Epithelial cell of proximal tubule (primary cell): ENCODE results near the gene GABARAP. TPM values are rescaled to one million over a fixed set of nuclear protein-coding genes. Genes with fewer than 3 reads are reported as not detected.
"Not testable (repeated sequence)": the region's sequence is repeated elsewhere in the genome, so short reads cannot be mapped to it uniquely, and the experiment has no call there.

Source experiments
- DNase-seq: peaks from one replicate; pipeline ENCODE4 v3.0.0-alpha.2; 2011; ENCODE audit warnings: low read depth
- H3K4me3 ChIP-seq: 2 replicates; pipeline ENCODE4 v1.5.1; 2011; ENCODE audit warnings: low read depth, mild to moderate bottlenecking, low read length
- total RNA-seq: library from RNA; depleted of rRNA; stranded (reverse); fragments of >200 nt; gene quantifications from 2 replicates; pipeline ENCODE4 v1.2.3, GENCODE V29; 2015
- TF ChIP-seq, protein P1 (sequence below): conservative IDR thresholded peaks from 2 replicates; pipeline ENCODE4 v1.5.1; 2012; ENCODE audit warnings: low read depth, mild to moderate bottlenecking, low read length

Gene GABARAP
- total RNA-seq, 1 donor from 2014 or later = 570 TPM

DNA sequence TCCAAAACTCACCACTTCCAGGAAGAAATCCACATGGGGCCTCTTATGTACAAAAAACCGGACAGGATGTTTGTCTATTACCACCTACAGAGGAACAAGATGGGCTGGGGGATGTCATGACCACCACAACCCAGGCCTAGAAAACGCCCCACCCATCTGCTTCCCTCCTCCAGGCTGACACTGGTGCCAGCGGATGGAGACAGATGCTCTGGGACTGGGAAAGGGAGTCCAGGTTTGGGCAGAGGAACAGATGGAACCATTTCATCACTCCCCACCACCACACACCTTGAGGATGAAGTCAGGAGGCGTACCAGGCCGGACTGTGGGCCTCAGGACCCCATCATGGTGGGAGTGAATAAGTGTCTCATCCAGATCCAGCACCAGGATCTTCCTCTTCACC is 4.5 kb upstream of the GABARAP start:
- no peak overlapping the region for H3K4me3 ChIP-seq
- no peak for DNase-seq
- TF ChIP-seq, protein P1, sequence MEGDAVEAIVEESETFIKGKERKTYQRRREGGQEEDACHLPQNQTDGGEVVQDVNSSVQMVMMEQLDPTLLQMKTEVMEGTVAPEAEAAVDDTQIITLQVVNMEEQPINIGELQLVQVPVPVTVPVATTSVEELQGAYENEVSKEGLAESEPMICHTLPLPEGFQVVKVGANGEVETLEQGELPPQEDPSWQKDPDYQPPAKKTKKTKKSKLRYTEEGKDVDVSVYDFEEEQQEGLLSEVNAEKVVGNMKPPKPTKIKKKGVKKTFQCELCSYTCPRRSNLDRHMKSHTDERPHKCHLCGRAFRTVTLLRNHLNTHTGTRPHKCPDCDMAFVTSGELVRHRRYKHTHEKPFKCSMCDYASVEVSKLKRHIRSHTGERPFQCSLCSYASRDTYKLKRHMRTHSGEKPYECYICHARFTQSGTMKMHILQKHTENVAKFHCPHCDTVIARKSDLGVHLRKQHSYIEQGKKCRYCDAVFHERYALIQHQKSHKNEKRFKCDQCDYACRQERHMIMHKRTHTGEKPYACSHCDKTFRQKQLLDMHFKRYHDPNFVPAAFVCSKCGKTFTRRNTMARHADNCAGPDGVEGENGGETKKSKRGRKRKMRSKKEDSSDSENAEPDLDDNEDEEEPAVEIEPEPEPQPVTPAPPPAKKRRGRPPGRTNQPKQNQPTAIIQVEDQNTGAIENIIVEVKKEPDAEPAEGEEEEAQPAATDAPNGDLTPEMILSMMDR = no peak

DNA sequence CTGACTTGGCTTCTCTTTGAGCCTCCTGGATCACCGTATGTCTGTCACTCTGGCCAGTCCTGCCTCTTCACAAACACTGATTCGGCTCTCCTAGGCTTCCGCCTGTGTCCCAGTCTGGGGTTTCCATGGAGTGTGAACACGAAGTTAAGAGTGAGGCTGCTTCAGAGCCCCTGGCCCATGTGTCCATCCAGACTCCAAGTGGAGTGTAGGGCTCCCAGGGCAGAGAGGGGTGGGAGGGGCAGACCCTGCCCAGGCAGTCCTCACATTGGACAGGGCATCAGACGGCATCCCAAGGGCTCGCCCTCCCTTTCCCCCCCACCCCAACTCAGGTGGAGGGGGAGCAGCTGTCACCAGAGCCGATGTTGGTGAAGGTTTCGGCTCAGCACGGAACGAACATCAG is 1.6 kb upstream of the GABARAP start:
- H3K4me3 ChIP-seq, DNase-seq: not testable (repeated sequence)

DNA sequence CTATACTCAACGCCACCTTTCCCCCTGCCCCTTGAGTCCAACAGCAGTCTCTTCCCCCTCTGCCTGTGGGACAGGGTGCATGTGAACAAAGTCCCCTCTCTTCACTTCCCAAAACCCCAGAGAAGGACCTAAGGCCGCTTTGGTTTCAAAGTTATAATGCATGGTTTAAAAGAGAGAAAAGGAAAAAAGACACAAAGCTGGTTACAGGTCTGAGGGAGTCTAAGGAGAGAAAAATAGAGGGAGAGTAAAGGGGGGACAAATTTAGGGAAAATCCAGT is 1.1 kb upstream of the GABARAP start:
- H3K4me3 ChIP-seq = peak overlapping the region; percentile 82
- DNase-seq = no peak
- TF ChIP-seq, protein P1 = no peak

DNA sequence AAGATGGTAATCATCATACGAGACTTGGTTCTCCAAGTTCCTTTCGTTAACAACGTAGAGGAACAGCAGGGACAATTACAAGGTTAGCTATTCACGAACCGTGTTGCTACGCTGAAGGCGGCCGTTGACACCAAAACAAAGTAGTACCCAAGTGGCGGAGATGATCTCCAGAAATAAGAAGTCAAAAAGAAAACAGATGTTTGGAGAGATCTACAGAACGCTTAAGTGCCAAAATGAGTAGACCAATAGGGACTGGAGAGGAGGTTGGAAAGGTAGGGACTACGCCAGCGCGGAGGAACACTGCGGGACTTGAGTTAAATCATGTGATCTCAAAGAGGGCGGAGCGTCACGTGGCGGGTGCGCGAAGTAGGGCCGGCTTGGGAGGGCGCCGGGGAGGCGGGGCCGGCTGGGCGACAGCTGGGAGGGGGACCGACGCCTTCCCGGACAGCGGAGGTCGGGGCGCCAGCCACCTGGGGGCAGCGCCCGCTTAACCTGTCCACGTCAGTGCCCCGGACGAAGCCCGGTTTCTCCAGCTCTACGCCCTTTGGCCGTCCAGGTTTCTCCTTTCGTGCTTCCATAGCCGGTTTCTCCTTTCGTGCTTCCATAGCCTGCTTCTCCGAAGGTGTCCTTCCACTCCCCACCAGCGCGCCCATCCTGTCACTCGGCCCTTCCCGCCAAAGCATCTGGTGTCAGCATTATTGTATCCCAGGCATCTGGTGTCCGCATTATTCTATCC is 636 bp upstream of the GABARAP start:
- TF ChIP-seq, protein P1 = no peak
- peak; percentile 91 for DNase-seq

DNA sequence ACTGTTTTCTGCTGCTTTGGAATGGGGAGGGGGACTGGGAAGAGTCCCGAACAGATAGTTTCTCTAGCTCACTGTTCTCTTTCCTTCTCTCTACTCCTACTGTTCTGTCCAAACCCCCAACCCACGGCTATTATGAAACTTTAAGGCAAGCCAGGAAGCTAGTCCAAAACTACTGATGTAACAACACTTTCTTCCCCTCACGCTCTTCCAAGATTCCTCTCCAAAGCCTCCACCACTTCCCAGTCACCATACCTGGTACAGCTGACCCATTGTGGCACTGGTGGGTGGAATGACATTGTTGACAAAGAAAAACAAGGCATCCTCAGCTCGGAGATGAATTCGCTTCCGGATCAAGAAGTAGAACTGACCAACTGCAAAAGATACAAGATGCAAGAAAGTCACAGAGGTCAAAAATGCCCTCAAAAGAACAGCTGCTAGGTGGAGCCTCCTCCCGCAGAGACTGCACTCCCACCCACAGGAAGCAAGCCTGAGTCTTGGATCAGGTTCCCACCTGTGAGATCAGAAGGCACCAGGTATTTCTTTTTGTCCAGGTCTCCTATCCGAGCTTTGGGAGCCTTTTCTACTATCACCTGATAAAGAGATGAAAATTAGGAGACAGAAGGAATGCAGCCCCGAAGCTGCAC is 1.0 kb downstream of the GABARAP start:
- TF ChIP-seq, protein P1 = no peak
- no peak for DNase-seq
- H3K4me3 ChIP-seq = peak overlapping the region; percentile 82

More for the DNA sequence above, 636 bp upstream of the GABARAP start:
- peak overlapping the region; percentile 82 for H3K4me3 ChIP-seq

DNA sequence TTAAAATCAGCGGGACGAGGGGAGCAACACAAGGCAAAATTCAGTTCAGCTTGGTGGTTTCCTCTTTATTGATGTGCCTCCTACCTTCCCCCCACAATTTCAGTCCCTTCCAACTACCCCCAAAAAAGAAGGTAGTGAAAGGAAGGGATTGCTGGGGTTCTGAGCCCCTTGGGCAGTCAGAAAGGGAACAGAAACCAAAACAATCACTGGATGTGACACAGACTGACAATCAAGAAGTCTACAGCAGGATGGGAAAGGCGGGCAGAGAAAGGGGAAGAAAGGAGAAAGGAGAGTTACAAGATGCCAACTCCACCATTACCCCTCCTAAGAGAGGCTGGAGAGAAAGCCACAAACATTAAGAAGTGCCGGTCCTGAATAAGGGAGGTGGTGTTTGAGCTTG is 1.9 kb downstream of the GABARAP start:
- TF ChIP-seq, protein P1 = no peak
- peak overlapping the region; percentile 82 for H3K4me3 ChIP-seq
- DNase-seq = no peak

DNA sequence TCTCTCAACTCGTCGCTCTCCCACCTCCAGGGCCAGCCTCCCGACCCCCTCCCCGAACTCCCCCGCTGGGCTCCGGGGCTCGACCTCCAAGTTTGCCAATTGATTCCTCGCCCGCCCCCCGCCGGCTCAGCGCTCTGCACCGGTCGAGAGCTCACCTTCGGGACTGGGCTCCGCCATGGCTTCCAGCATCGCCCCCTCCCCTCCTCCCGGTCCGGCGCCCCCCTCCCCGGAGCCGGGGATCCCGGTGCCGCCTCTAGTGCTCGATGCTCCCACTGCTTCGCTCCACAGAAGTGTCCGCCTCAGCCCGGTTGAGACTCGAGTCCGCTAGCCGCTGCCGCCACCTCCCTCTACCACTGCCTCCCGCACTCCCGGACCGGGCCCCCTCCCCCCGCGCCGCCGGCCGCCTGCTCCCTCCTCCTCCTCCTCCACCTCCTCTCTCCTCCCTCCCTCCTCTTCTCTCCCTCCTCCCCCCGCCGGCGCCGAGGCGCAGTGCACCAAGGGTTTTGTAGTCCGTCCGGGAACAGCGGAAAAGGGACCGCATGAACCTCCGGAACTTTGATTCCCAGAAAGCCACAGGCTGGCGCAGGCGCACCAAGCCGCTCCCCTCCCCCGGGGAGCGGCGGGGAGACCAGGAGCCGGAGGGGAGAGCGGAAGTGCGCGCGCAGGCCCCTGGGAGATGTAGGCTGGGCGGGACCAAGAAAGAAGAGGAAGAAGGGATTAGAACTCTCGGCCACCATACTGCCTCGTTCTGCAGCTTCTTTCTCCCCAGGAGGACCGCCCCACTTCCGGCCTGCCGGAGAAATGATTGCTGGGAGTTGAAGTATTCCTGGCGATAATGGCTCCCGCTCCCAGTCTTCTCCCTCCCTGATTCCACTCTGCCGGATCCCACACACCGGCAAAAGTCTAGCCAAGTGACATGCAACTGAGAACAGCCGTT is 2.9 kb downstream of the GABARAP start, which contains the start of gene PHF23:
TSS of gene PHF23 (minus strand) at position 367 of the 937 bp plus-strand sequence. CDS start at position 189, 178 bp downstream.
- H3K4me3 ChIP-seq = peak within 1 kb of the TSS; percentile 90
- TF ChIP-seq, protein P1 = no peak
- peak; percentile 94 for DNase-seq
